GM12878 (cell line): ENCODE measurements around the gene WIPF1. TPM values are rescaled to one million over a fixed set of nuclear protein-coding genes. Genes with fewer than 3 reads are reported as not detected.

Source experiments
- ATF2 ChIP-seq: IDR thresholded peaks from 2 replicates; pipeline ENCODE4 v1.6.1; 2012; ENCODE audit warnings: low read length, inconsistent platforms
- BCLAF1 ChIP-seq: fragments of 450-650 bp; IDR thresholded peaks from 2 replicates; pipeline ENCODE4 v1.6.1; 2017; ENCODE audit warnings: antibody characterized with exemption, mild to moderate bottlenecking, moderate library complexity
- BMI1 ChIP-seq: fragments of 450-650 bp; IDR thresholded peaks from 2 replicates; pipeline ENCODE4 v1.6.1; 2016; ENCODE audit warnings: mild to moderate bottlenecking, moderate library complexity, borderline replicate concordance
- CEBPZ ChIP-seq: fragments of 150-350 bp; IDR thresholded peaks from 2 replicates; pipeline ENCODE4 v1.6.1; 2016; ENCODE audit warnings: low read depth, low read length
- CREB1 ChIP-seq: IDR thresholded peaks from 2 replicates; pipeline ENCODE4 v1.6.1; 2012; ENCODE audit warnings: low read depth, mild to moderate bottlenecking, inconsistent platforms
- CUX1 ChIP-seq: IDR thresholded peaks from 2 replicates; pipeline ENCODE4 v1.6.1; 2012; ENCODE audit warnings: improper control_type of control experiment, low read depth, low read length; ENCODE audit not compliant: insufficient replicate concordance
- HCFC1 ChIP-seq: fragments of 150-350 bp; IDR thresholded peaks from 2 replicates; pipeline ENCODE4 v1.6.1; 2014; ENCODE audit warnings: low read length
- KLF5 ChIP-seq: fragments of 450-650 bp; IDR thresholded peaks from 2 replicates; pipeline ENCODE4 v1.6.1; 2014; ENCODE audit warnings: mild to moderate bottlenecking; ENCODE audit not compliant: partially characterized antibody
- MTA2 ChIP-seq: fragments of 450-650 bp; IDR thresholded peaks from 2 replicates; pipeline ENCODE4 v1.6.1; 2016; ENCODE audit warnings: low read depth, mild to moderate bottlenecking, moderate library complexity
- MXI1 ChIP-seq: fragments of 150-350 bp; IDR thresholded peaks from 2 replicates; pipeline ENCODE4 v1.6.1; 2011; ENCODE audit warnings: low read depth, mild to moderate bottlenecking, inconsistent platforms, low read length, improper control_type of control experiment
- PAX5 ChIP-seq: IDR thresholded peaks from 2 replicates; pipeline ENCODE4 v1.6.1; 2011; ENCODE audit warnings: low read depth, low read length, borderline replicate concordance
- POU2F2 ChIP-seq: IDR thresholded peaks from 3 replicates; pipeline ENCODE4 v1.6.1; 2011; ENCODE audit warnings: low read depth, mild to moderate bottlenecking, low read length, borderline replicate concordance
- SMC3 ChIP-seq: IDR thresholded peaks from 2 replicates; pipeline ENCODE4 v1.6.1; 2011; ENCODE audit warnings: low read length, improper control_type of control experiment, borderline replicate concordance
- USF1 ChIP-seq: IDR thresholded peaks from 2 replicates; pipeline ENCODE4 v1.6.1; 2011; ENCODE audit warnings: borderline replicate concordance, low read depth, mild to moderate bottlenecking, moderate library complexity, mixed read lengths, low read length; ENCODE audit not compliant: insufficient read depth; ENCODE audit errors: extremely low read length
- ZNF622 ChIP-seq: fragments of 450-650 bp; IDR thresholded peaks from 2 replicates; pipeline ENCODE4 v1.6.1; 2017; ENCODE audit warnings: mild to moderate bottlenecking, inconsistent platforms
- polyA plus RNA-seq, 11 experiments: library from polyadenylated mRNA; depleted of rRNA in 4 of 11; unstranded in 6 of 11; stranded (reverse) in 5 of 11; fragments of >200 nt; fragmentation: Nextera tagmentation in 4 of 11; fragmentation: Illumina TruSeq in 1 of 11; extraction: Ambion mirVana in 4 of 11; extraction: Trizol in 1 of 11; gene quantifications; 1 replicate in 1 of 11; 2 replicates in 10 of 11; pipeline versions ENCODE4 v1.2.1 to v1.2.3, GENCODE V29; 2011 to 2016; ENCODE audit warnings: inconsistent platforms in 2 of 11, missing spikeins in 2 of 11, low read depth in 1 of 11
- total RNA-seq, 4 experiments: library from RNA; depleted of rRNA in 3 of 4; stranded (reverse); fragments of >200 nt in 3 of 4; fragmentation: Illumina TruSeq in 1 of 4; extraction: Trizol in 1 of 4; gene quantifications; 2 replicates each; pipeline versions ENCODE4 v1.2.1 to v1.2.3, GENCODE V29; 2013 to 2021

WIPF1 gene
- total and polyA plus RNA-seq, 10 of the 15 experiments (the other 5 are each of a cell fraction or from before 2014, with no cell fraction given) = 23.1 to 188 (median 68.9) TPM

GRCh38 chr2:174593574-174594203 lies 3.9 kb downstream of the WIPF1 start (continued):
- TF ChIP-seq CEBPZ (no peak), BCLAF1 (no peak), HCFC1 (no peak), USF1 (no peak), SMC3 (no peak), CREB1 (peak; percentile 90), KLF5 (peak; percentile 45), BMI1 (no peak; the same call in 1 of the 2 replicates), ATF2 (peak; percentile 85), CUX1 (peak; percentile 59), MTA2 (peak; percentile 95), POU2F2 (0 out of 3 replicates have a peak, but pooled peaks have one; percentile 26), ZNF622 (no peak), MXI1 (peak; percentile 88), PAX5 (no peak; the same call in 1 of the 2 replicates)
